Neural crest cell (in vitro differentiated cells): ENCODE measurements around the gene FLRT3. TPM values are rescaled to one million over a fixed set of nuclear protein-coding genes. Genes with fewer than 3 reads are reported as not detected.

ENCODE experiments used
- DNase-seq: peaks from one replicate; pipeline ENCODE4 v3.0.0; 2021; ENCODE audit warnings: low read depth, mixed read lengths, low spot score
- H3K27ac Mint-ChIP-seq: one replicate; pipeline ENCODE4 v1.8.0; 2021; ENCODE audit warnings: mild to moderate bottlenecking, mixed read lengths; ENCODE audit not compliant: unreplicated experiment
- H3K27me3 Mint-ChIP-seq: 2 replicates; pipeline ENCODE4 v1.8.0; 2021; ENCODE audit warnings: low read depth, mild to moderate bottlenecking, mixed read lengths
- H3K36me3 Mint-ChIP-seq: 2 replicates; pipeline ENCODE4 v1.8.0; 2021; ENCODE audit warnings: low read depth, mild to moderate bottlenecking, mixed read lengths
- H3K4me1 Mint-ChIP-seq: 2 replicates; pipeline ENCODE4 v1.8.0; 2021; ENCODE audit warnings: mixed read lengths
- H3K4me3 Mint-ChIP-seq: one replicate; pipeline ENCODE4 v1.8.0; 2021; ENCODE audit warnings: mild to moderate bottlenecking, mixed read lengths
- H3K9me3 Mint-ChIP-seq: 2 replicates; pipeline ENCODE4 v1.8.0; 2021; ENCODE audit warnings: mixed read lengths
- CTCF ChIP-seq: fragments of 200-600 bp; sonication (generic); conservative IDR thresholded peaks from 2 replicates; pipeline ENCODE4 v1.5.0; 2021; ENCODE audit warnings: antibody characterized with exemption, mild to moderate bottlenecking
- total RNA-seq: library from RNA; stranded (reverse); gene quantifications from 2 replicates; pipeline ENCODE4 v1.2.1, GENCODE V29; 2021

Gene FLRT3
- total RNA-seq, 1 donor from 2014 or later = 35.2 TPM

GRCh38 chr20:14331646-14332045, 5.8 kb downstream of the FLRT3 start:
- H3K27ac Mint-ChIP-seq = no peak overlapping the region
- peak overlapping the region; percentile 70 for H3K4me3 Mint-ChIP-seq
- peaks cover 62% of the 10 kb centered on the region for H3K4me1 Mint-ChIP-seq

GRCh38 chr20:14319704-14320103, 17.7 kb downstream of the FLRT3 start:
- Mint-ChIP-seq H3K4me3 (no peak overlapping the region), H3K36me3 (peaks cover 5% of the 10 kb centered on the region), H3K27ac (no peak overlapping the region), H3K9me3 (peaks cover 4% of the 10 kb centered on the region), H3K4me1 (no peaks in the 10 kb centered on the region), H3K27me3 (no peaks in the 10 kb centered on the region)
- DNase-seq = no peak
- TF ChIP-seq CTCF = no peak

More at GRCh38 chr20:14331646-14332045, 5.8 kb downstream of the FLRT3 start:
- no peaks in the 10 kb centered on the region for H3K27me3 Mint-ChIP-seq
- DNase-seq = no peak
- no peak for TF ChIP-seq CTCF
- no peaks in the 10 kb centered on the region for H3K9me3 Mint-ChIP-seq
- H3K36me3 Mint-ChIP-seq = peaks cover 17% of the 10 kb centered on the region

- no peak overlapping the region for H3K27ac Mint-ChIP-seq
- no peak overlapping the region for H3K4me3 Mint-ChIP-seq
- H3K9me3 Mint-ChIP-seq = peaks cover 4% of the 10 kb centered on the region
- no peak for DNase-seq
- H3K36me3 Mint-ChIP-seq = no peaks in the 10 kb centered on the region
- no peaks in the 10 kb centered on the region for H3K27me3 Mint-ChIP-seq
- no peak for TF ChIP-seq CTCF
- H3K4me1 Mint-ChIP-seq = peaks cover 7% of the 10 kb centered on the region
Observed at GRCh38 chr20:14313341-14314020, 23.9 kb downstream of the FLRT3 start.

GRCh38 chr20:14312001-14312400, 25.4 kb downstream of the FLRT3 start:
- no peak for TF ChIP-seq CTCF
- no peak overlapping the region for H3K27ac Mint-ChIP-seq
- peaks cover 4% of the 10 kb centered on the region for H3K9me3 Mint-ChIP-seq
- no peaks in the 10 kb centered on the region for H3K27me3 Mint-ChIP-seq
- no peak for DNase-seq
- H3K4me1 Mint-ChIP-seq = peaks cover 7% of the 10 kb centered on the region
- no peak overlapping the region for H3K4me3 Mint-ChIP-seq
- H3K36me3 Mint-ChIP-seq = no peaks in the 10 kb centered on the region

- no peak for TF ChIP-seq CTCF
- Mint-ChIP-seq H3K36me3 (no peaks in the 10 kb centered on the region), H3K4me1 (peaks cover 7% of the 10 kb centered on the region), H3K27me3 (no peaks in the 10 kb centered on the region), H3K4me3 (no peak overlapping the region), H3K9me3 (no peaks in the 10 kb centered on the region), H3K27ac (no peak overlapping the region)
- no peak for DNase-seq
Observed at GRCh38 chr20:14310977-14311627, 26.3 kb downstream of the FLRT3 start.
